ENCODE data around the gene TADA1. TPM values are rescaled to one million over a fixed set of nuclear protein-coding genes. Genes with fewer than 3 reads are reported as not detected.

TADA1 gene
- 8.5 and 9.9 TPM in 2 replicates for total RNA-seq

GRCh38 chr1:166875734-166876539, at the start of gene TADA1:
Gene TADA1, minus strand, starts transcription at chr1:166876264. Its CDS starts 31 bp downstream, at chr1:166876233.

DNA sequence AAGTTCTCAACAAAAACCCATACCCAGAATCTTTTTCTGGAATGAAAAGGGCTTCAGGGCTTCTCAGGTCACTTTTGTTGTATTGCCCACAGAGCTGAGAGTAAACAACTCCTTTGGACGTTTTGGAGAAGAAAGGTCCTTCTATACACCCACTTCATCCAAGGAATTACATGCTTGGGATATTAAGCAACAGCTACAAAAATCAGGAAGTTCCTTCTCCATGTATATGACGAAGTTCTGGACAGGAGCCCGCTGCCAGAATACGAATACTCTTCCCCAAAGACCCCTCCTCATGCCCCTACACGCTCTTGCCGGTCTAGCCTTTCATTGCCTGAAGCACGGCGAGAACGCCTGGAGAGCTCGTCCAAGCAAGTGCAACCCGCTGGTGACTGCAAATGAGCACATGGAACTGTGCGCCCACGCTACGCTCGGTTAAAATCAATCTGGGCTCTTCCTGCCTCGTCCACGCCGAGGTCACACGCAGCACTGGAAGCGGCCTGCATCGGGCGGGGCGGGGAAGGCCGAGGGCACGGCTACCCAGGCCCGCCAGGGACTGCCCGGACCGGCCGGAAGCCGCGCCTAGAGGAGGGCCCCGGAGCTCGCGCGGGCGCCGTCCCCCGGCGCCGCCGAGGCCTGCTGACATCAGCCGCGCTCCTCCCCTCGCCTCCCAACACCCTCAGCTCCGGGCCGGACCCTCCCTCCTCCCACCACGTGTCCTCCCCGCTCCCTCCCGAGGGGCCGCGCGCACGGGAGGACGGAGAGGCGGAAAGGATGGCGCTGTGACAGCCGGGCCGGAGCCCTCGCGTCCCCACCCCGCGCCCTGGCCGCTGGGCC, 37.1 kb downstream of the TADA1 start, which contains the start of gene POGK:
POGK (plus strand) TSS at position 710 of the 834 bp plus-strand sequence. CDS start 1,482 bp downstream, outside the sequence.

Other genes starting within 250 kb of the TADA1 start
- 13.6 and 14.1 TPM in 2 replicates for gene POGK, start 36.8 kb downstream of the TADA1 start, total RNA-seq
- gene ILDR2, start 99.3 kb upstream of the TADA1 start, total RNA-seq: not detected in 2 replicates
- not detected in 2 replicates for gene MAEL, start 113.0 kb upstream of the TADA1 start, total RNA-seq
- gene GPA33, start 214.1 kb upstream of the TADA1 start, total RNA-seq: not detected in 2 replicates
- not detected in 2 replicates for gene STYXL2, start 217.8 kb upstream of the TADA1 start, total RNA-seq

Measured in bronchial smooth muscle cell (primary cell).